HG03432 (cell line): ENCODE measurements around the gene ZSWIM6.
A peak's percentile ranks its signal among the peaks of the same experiment; 100 is the strongest.

ENCODE experiments used
- ATAC-seq: cut with Tn5 transposase; IDR thresholded peaks from one replicate; pipeline ENCODE4 v1.9.1; 2021; ENCODE audit warnings: mild to moderate bottlenecking, moderate library complexity; ENCODE audit not compliant: unreplicated experiment

The ZSWIM6 gene

GRCh38 chr5:61306531-61307131 lies 25.4 kb upstream of the ZSWIM6 start:
- peak; percentile 76 for ATAC-seq

DNA sequence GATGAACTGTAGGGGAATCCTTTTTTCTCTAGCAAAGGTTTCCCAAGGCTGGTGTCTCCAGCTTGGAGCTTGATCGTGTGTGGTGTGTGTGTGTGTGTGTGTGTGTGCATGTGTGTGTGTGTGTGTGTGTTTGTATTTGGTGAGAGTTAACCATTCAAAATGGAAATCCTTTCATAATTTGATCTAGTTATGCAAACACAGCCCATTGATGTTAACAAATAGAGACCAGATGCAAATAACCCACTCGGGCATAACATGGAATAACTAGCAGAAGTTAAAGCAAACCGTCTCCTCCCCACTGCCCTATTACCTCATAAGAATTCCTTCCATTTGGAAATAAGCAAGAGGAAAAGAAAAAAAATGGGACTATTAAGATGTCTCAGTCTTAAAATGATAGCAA lies 24.9 kb upstream of the ZSWIM6 start:
- no peak for ATAC-seq

GRCh38 chr5:61307611-61308010 lies 24.4 kb upstream of the ZSWIM6 start:
- no peak for ATAC-seq

- no peak for ATAC-seq
Measured at GRCh38 chr5:61308712-61309111, 23.3 kb upstream of the ZSWIM6 start.

DNA sequence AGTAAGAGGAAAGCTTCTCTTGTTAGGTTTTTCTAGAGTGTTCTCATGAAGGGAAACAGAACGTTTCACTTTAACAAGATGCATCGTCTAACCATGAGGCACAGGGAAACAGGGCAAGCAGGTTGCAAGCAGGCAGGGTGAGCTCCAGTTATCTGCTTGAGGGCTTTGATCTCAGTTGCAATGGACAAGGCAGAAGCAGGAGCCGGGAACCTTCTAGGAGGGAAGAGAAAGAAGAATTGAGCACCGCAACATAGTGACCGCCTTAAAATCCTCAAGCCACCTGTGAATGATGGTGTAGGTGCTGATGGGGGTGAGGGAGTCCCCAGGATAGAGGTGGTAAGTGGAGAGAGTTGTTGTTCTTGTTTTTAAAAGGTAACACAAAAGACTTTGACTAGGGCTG lies 22.9 kb upstream of the ZSWIM6 start:
- no peak for ATAC-seq

GRCh38 chr5:61311056-61311610 lies 20.9 kb upstream of the ZSWIM6 start:
- ATAC-seq: no peak

- ATAC-seq: no peak
Measured at GRCh38 chr5:61311836-61312808, 19.9 kb upstream of the ZSWIM6 start.

- no peak for ATAC-seq
Measured at GRCh38 chr5:61313960-61314681, 17.9 kb upstream of the ZSWIM6 start.

GRCh38 chr5:61318376-61318775 lies 13.7 kb upstream of the ZSWIM6 start:
- no peak for ATAC-seq

DNA sequence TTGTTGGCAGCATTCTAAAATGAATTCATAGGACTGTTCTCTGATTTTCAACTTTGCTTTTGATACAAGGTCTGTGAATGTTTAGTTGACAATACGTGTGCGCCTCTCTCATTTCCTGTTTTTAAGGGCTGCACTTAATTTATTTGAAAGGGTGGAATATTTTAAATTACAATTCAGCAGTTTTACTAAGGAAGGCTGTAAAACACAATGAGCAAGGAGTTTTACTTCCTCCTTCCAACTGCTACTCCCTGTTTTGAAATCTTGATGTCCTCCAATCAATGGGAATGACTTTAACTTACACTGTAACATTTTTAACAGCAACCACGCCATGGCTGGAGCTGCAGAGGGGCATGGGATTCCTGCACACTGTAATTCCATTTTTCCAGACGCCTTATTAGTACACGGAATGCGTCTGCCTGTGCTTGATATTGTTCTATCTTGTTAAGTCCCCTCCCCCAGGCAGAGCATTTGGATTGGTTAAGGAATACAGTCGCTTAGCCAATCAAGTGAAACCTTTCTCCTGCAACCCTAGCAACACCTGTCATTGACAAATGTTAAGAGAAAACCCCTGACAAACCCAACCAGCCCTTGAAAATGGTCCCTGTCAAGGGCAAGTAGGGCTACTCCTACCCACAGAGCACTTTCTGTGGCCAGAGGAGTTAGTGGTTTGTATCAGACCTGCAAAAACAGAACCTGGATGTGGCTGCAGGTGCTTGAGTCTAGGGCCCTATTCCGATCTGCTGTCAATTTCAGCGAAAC lies 12.5 kb upstream of the ZSWIM6 start:
- ATAC-seq: peak; percentile 99

DNA sequence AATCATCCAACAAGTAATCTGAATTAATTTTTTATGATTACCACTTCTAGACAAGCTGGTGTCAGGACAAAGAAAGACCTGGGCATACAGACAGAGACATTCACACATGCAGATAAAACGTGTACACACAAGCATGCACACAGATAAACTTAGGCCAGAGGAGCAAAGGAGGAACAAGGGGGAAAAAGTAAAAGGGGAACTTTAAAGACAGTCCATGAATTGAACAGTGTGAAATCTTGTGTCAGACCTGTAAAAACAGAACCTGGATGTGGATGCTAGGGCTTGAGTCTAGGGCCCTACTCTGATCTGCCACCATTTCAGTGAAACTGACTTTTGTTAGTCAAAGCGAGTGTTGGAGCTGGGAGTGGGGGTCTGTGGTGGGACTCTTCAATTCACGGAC lies 11.2 kb upstream of the ZSWIM6 start:
- no peak for ATAC-seq

GRCh38 chr5:61321669-61322068 lies 10.4 kb upstream of the ZSWIM6 start:
- no peak for ATAC-seq

DNA sequence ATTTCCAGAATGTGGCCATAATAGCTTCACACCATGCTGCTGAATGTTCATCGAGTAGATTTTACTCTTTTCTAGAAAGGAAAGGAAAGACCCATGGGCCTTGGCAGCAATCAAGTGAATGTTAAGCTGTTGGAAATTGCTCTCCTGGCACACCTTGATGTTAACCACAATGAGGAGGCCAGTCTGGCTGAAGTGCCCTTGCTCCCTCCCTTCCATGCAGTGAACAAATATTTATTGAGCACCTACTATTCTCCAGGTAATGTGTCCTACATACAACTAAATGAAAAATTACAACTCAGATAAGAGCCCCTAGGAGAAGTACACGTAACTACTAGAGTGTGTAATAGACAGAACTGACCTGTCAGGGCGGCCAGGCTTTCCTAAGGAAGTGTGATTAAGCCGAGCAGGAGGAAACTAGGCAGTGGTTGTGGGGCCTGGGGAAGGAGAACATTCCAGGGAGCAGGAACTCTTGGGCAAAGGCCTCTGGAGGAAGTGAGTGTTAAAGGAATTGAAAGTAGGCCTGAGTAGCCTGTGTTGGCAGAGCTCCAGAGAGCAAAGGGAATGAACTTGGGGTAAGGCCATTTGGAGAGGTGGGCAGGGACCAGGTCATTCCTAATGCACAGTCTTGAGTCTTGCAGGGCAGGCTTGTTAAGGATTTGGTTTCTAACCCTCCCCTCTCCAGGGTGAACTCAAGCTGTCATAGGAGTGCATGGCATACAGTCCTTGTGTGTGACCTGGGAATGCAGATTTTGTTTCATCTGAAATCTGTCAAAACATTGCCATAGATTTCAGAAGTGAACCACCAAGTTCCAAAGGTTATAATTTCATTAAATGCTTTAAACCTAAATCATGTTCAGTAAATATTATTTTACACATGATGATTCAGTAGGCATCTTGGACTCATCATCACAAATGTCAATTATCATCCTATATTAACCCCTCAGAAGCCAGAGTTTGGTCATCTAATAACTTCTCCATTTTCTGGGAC lies 9.0 kb upstream of the ZSWIM6 start:
- no peak for ATAC-seq

GRCh38 chr5:61327760-61328753 lies 4.0 kb upstream of the ZSWIM6 start:
- ATAC-seq: peak; percentile 29

- no peak for ATAC-seq
Measured at GRCh38 chr5:61328791-61329549, 3.1 kb upstream of the ZSWIM6 start.

DNA sequence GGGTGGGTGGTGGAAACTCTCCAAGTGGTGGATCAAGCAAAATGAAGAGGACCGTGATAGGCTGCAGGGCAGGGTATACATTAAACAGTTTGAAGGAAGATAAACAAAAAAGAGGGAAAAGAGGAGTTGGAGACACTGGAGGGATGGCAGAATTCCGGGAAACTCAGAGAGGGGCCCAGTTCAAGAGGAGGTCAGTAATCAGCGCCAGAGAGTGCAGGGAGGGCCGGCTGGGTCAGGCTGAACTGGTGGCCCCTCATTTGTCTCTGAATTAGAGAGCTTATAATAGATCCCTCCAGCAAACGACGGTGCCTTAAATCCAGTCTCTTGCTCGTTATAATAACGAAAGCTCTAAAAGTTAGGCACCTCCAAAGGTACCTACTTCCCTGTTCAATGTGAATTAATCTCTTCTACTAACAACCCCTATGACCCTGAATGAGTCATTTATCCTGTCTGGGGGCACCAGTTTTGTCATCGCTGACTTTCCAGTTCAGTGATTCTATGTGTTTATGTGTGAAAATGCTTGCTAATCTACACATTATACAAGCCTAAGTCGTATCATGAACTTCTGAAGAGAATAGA lies 2.4 kb upstream of the ZSWIM6 start:
- ATAC-seq: no peak

DNA sequence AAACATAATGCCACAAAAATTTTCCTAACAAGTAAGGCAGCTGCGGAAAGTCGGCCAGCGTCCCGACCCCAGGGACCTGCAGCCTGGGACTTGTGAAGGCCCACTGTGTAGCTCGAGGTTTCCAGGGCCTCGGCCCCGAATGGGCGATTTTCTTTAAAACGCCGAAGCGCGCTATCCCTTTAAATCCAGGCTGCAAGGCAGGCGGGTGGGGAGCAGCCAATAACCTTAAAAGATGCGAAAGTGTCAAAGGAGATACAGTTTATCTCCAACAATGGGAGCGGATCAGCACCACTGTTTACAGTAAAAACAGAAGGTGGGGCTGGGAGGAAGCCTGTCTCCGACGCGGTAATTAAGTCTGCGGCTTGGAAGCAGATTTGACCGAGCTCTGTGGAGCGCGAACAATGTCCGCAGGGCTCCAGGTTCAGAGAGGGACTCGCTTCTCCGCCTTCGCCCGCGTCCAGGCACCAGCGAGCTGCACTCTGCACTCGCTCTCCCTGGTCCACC lies 1.7 kb upstream of the ZSWIM6 start:
- ATAC-seq: no peak
